Thymus (tissue), 11 donors: Measurements from ENCODE around the gene LUZP2. TPM values are rescaled to one million over a fixed set of nuclear protein-coding genes. Genes with fewer than 3 reads are reported as not detected.

Experiments
- DNase-seq, 9 donors: peaks; one replicate each; pipeline ENCODE4 v3.0.0-alpha.2; 2013; ENCODE audit warnings: low spot score in 9 of 9, low read depth in 6 of 9, missing footprints in 1 of 9
- H3K27ac ChIP-seq, 2 donors: one replicate each; pipeline ENCODE4 v1.5.1; 2013; ENCODE audit warnings: control low read depth in 1 of 2, low read depth in 1 of 2, low read length in 1 of 2, mild to moderate bottlenecking in 1 of 2, moderate library complexity in 1 of 2
- H3K27me3 ChIP-seq, 2 donors: one replicate each; pipeline ENCODE4 v1.5.1; 2013; ENCODE audit warnings: low read length in 1 of 2; ENCODE audit not compliant: control insufficient read depth in 2 of 2, insufficient read depth in 1 of 2
- H3K36me3 ChIP-seq, 2 donors: one replicate each; pipeline ENCODE4 v1.5.1; 2013; ENCODE audit warnings: low read length in 1 of 2, mild to moderate bottlenecking in 1 of 2, moderate library complexity in 1 of 2; ENCODE audit not compliant: control insufficient read depth in 2 of 2, insufficient read depth in 2 of 2
- H3K4me1 ChIP-seq, 2 donors: one replicate each; pipeline ENCODE4 v1.5.1; 2013; ENCODE audit warnings: low read length in 2 of 2; ENCODE audit not compliant: control insufficient read depth in 2 of 2, insufficient read depth in 2 of 2
- H3K4me3 ChIP-seq, 2 donors: one replicate each; pipeline ENCODE4 v1.5.1; 2013; ENCODE audit warnings: low read length in 2 of 2, control low read depth in 1 of 2, mild to moderate bottlenecking in 1 of 2
- H3K9me3 ChIP-seq, 2 donors: one replicate each; pipeline ENCODE4 v1.5.1; 2013; ENCODE audit warnings: low read length in 1 of 2, mild to moderate bottlenecking in 1 of 2; ENCODE audit not compliant: control insufficient read depth in 2 of 2, insufficient read depth in 1 of 2
- WGBS: extraction: QIAGEN DNeasy Blood & Tissue Kit; methylation state at CpG from one replicate; pipeline ENCODE4 v1.1.7; 2013; 5-methylcytosine and 5-hydroxymethylcytosine counted together
- polyA plus RNA-seq: library from polyadenylated mRNA; stranded (reverse); fragments of 200-250 nt; gene quantifications from one replicate; pipeline ENCODE4 v1.2.3, GENCODE V29; 2013
- total RNA-seq: library from RNA; stranded (reverse); fragments of 120-200 nt; gene quantifications from one replicate; pipeline ENCODE4 v1.2.4, GENCODE V29; 2013
- donor health status: healthy.

The LUZP2 gene
- total and polyA plus RNA-seq, 2 donors, result 0.16 to 0.19 TPM

- Histone ChIP-seq H3K4me3 (no peak overlapping the region), H3K9me3 (no peaks in the 10 kb centered on the region), H3K27ac (no peak overlapping the region), H3K36me3 (no peaks in the 10 kb centered on the region), H3K4me1 (no peaks in the 10 kb centered on the region), H3K27me3 (no peaks in the 10 kb centered on the region)
- 55% methylated on average over 3 of the region's 3 CpGs for WGBS
- DNase-seq, result no peak
Observed at GRCh38 chr11:24531528-24531927, 34.7 kb downstream of the LUZP2 start.

- Histone ChIP-seq H3K27ac (no peak overlapping the region), H3K27me3 (no peaks in the 10 kb centered on the region), H3K36me3 (no peaks in the 10 kb centered on the region), H3K4me1 (no peaks in the 10 kb centered on the region), H3K9me3 (no peaks in the 10 kb centered on the region), H3K4me3 (no peak overlapping the region)
- 90% methylated on average over 3 of the region's 3 CpGs for WGBS
- DNase-seq, result no peak
Observed at GRCh38 chr11:24543771-24544170, 46.9 kb downstream of the LUZP2 start.

GRCh38 chr11:24556693-24557092, 59.8 kb downstream of the LUZP2 start:
- WGBS, result 87% methylated on average over 3 of the region's 3 CpGs

GRCh38 chr11:24559315-24559714, 62.5 kb downstream of the LUZP2 start:
- Histone ChIP-seq H3K36me3 (no peaks in the 10 kb centered on the region), H3K4me3 (no peak overlapping the region), H3K9me3 (no peaks in the 10 kb centered on the region), H3K27me3 (no peaks in the 10 kb centered on the region), H3K27ac (no peak overlapping the region), H3K4me1 (no peaks in the 10 kb centered on the region)
- no peak for DNase-seq

More at GRCh38 chr11:24556693-24557092, 59.8 kb downstream of the LUZP2 start:
- Histone ChIP-seq H3K4me3 (no peak overlapping the region), H3K36me3 (no peaks in the 10 kb centered on the region), H3K27ac (no peak overlapping the region), H3K27me3 (no peaks in the 10 kb centered on the region), H3K9me3 (no peaks in the 10 kb centered on the region), H3K4me1 (no peaks in the 10 kb centered on the region)
- no peak for DNase-seq

GRCh38 chr11:24560324-24560723, 63.5 kb downstream of the LUZP2 start:
- no peak for DNase-seq
- Histone ChIP-seq H3K27ac (no peak overlapping the region), H3K27me3 (no peaks in the 10 kb centered on the region), H3K4me1 (no peaks in the 10 kb centered on the region), H3K36me3 (no peaks in the 10 kb centered on the region), H3K9me3 (no peaks in the 10 kb centered on the region), H3K4me3 (no peak overlapping the region)
- WGBS, result 81% methylated on average over 4 of the region's 4 CpGs

GRCh38 chr11:24567380-24567779, 70.5 kb downstream of the LUZP2 start:
- Histone ChIP-seq H3K4me1 (no peaks in the 10 kb centered on the region), H3K27me3 (no peaks in the 10 kb centered on the region), H3K36me3 (no peaks in the 10 kb centered on the region), H3K9me3 (no peaks in the 10 kb centered on the region), H3K4me3 (no peak overlapping the region), H3K27ac (no peak overlapping the region)
- no peak for DNase-seq

GRCh38 chr11:24572376-24572775, 75.5 kb downstream of the LUZP2 start:
- H3K9me3 ChIP-seq, result no peaks in the 10 kb centered on the region
- H3K4me1 ChIP-seq, result no peaks in the 10 kb centered on the region
- no peak overlapping the region for H3K4me3 ChIP-seq
- no peaks in the 10 kb centered on the region for H3K36me3 ChIP-seq
- WGBS, result 94% methylated on average over 1 of the region's 1 CpG
- H3K27me3 ChIP-seq, result no peaks in the 10 kb centered on the region
- no peak overlapping the region for H3K27ac ChIP-seq
- no peak for DNase-seq

GRCh38 chr11:24574461-24574860, 77.6 kb downstream of the LUZP2 start:
- no peaks in the 10 kb centered on the region for H3K36me3 ChIP-seq
- H3K27ac ChIP-seq, result no peak overlapping the region
- H3K4me3 ChIP-seq, result no peak overlapping the region
- 81% methylated on average over 1 of the region's 1 CpG for WGBS
- no peak for DNase-seq
- H3K27me3 ChIP-seq, result no peaks in the 10 kb centered on the region
- H3K4me1 ChIP-seq, result no peaks in the 10 kb centered on the region
- no peaks in the 10 kb centered on the region for H3K9me3 ChIP-seq

- no peak for DNase-seq
- 76% methylated on average over 2 of the region's 2 CpGs for WGBS
- H3K4me1 ChIP-seq, result no peaks in the 10 kb centered on the region
- H3K36me3 ChIP-seq, result no peaks in the 10 kb centered on the region
- H3K9me3 ChIP-seq, result no peaks in the 10 kb centered on the region
- no peaks in the 10 kb centered on the region for H3K27me3 ChIP-seq
- no peak overlapping the region for H3K4me3 ChIP-seq
- no peak overlapping the region for H3K27ac ChIP-seq
Observed at GRCh38 chr11:24575392-24575791, 78.5 kb downstream of the LUZP2 start.

GRCh38 chr11:24585192-24585591, 88.3 kb downstream of the LUZP2 start:
- Histone ChIP-seq H3K9me3 (no peaks in the 10 kb centered on the region), H3K27me3 (no peaks in the 10 kb centered on the region), H3K4me3 (no peak overlapping the region), H3K36me3 (no peaks in the 10 kb centered on the region), H3K4me1 (no peaks in the 10 kb centered on the region), H3K27ac (no peak overlapping the region)
- 96% methylated on average over 1 of the region's 1 CpG for WGBS
- DNase-seq, result no peak
